ENCODE measurements around the gene ZC3H4. TPM values are rescaled to one million over a fixed set of nuclear protein-coding genes. Genes with fewer than 3 reads are reported as not detected.

Gene ZC3H4
- total and polyA plus RNA-seq, 2 of the 8 experiments (the other 6 are each of a cell fraction or from before 2014, with no cell fraction given), result 6.6 to 92.0 TPM

DNA sequence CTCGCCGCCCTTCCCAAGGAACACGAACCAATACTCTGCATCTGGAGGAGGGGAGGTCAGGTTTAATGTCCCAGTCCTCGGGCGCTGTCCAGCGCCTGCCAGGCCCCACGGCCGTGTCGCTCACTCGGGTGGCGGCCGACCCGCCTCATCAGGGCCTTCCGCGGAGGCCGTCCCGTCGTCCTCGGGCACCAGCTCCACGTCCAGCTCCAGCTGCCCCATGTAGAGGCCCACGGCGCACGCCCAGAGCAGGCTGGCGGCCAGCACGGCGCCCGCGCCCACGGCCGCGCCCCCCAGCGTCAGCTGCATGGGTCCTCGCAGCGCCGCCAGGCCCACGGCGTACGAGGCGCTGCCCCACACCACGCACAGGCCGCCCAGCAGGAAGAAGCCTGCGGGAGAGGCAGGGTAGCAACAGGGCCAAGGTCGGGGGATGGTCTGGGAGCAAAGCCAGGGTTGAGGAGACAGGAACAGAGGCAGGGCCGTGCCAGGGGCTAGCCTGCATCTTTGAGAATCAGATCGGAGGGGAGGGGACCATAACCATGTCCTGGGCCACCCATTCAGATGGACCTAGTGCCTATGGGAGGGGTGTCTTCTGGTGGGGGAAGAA is 67.6 kb downstream of the ZC3H4 start (continued):
- TF ChIP-seq CHD1 (IDR thresholded peaks at IDR 0.05; ENCODE audit: low read depth, low read length) (no peak), JUND (IDR thresholded peaks at IDR 0.05; ENCODE audit: low read length) (no peak), NRF1 (IDR thresholded peaks at IDR 0.05; ENCODE audit: low read depth, low read length) (no peak), YY1 (IDR thresholded peaks at IDR 0.05; ENCODE audit: low read depth, low read length) (no peak)
- TF ChIP-seq, protein P1, sequence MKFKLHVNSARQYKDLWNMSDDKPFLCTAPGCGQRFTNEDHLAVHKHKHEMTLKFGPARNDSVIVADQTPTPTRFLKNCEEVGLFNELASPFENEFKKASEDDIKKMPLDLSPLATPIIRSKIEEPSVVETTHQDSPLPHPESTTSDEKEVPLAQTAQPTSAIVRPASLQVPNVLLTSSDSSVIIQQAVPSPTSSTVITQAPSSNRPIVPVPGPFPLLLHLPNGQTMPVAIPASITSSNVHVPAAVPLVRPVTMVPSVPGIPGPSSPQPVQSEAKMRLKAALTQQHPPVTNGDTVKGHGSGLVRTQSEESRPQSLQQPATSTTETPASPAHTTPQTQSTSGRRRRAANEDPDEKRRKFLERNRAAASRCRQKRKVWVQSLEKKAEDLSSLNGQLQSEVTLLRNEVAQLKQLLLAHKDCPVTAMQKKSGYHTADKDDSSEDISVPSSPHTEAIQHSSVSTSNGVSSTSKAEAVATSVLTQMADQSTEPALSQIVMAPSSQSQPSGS (IDR thresholded peaks at IDR 0.05; ENCODE audit: low read length), result no peak
